ENCODE results near the gene MCM8. TPM values are rescaled to one million over a fixed set of nuclear protein-coding genes. Genes with fewer than 3 reads are reported as not detected.

MCM8 gene
- total RNA-seq, 6 donors from 2014 or later: 2.9 to 7.5 (median 3.9) TPM

DNA sequence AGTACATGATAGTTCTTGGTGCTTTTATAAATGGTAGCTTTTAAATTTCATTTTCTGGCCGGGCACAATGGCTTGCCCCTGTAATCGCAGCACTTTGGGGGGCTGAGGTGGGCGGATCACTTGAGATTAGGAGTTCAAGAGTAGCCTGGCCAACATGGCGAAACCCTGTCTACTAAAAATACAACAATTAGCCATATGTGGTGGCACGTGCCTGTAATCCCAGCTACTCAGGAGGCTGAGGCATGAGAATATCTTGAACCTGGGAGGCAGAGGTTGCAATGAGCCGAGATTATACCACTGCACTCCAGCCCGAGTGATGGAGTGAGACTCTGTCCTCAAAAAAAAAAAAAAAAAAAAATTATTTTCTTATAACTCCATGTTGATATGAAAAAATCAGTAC lies 67.4 kb downstream of the MCM8 start:
- no peak for DNase-seq
- TF ChIP-seq EP300 (IDR thresholded peaks at IDR 0.05) (no peak), POLR2AphosphoS5 (IDR thresholded peaks at IDR 0.05) (no peak), POLR2A (IDR thresholded peaks at IDR 0.05) (no peak)
- TF ChIP-seq, protein P1, sequence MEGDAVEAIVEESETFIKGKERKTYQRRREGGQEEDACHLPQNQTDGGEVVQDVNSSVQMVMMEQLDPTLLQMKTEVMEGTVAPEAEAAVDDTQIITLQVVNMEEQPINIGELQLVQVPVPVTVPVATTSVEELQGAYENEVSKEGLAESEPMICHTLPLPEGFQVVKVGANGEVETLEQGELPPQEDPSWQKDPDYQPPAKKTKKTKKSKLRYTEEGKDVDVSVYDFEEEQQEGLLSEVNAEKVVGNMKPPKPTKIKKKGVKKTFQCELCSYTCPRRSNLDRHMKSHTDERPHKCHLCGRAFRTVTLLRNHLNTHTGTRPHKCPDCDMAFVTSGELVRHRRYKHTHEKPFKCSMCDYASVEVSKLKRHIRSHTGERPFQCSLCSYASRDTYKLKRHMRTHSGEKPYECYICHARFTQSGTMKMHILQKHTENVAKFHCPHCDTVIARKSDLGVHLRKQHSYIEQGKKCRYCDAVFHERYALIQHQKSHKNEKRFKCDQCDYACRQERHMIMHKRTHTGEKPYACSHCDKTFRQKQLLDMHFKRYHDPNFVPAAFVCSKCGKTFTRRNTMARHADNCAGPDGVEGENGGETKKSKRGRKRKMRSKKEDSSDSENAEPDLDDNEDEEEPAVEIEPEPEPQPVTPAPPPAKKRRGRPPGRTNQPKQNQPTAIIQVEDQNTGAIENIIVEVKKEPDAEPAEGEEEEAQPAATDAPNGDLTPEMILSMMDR (IDR thresholded peaks at IDR 0.05): no peak
- H3K36me3 ChIP-seq: peaks cover 4 to 28% (median 16%) of the 10 kb centered on the region in 4 donors

DNA sequence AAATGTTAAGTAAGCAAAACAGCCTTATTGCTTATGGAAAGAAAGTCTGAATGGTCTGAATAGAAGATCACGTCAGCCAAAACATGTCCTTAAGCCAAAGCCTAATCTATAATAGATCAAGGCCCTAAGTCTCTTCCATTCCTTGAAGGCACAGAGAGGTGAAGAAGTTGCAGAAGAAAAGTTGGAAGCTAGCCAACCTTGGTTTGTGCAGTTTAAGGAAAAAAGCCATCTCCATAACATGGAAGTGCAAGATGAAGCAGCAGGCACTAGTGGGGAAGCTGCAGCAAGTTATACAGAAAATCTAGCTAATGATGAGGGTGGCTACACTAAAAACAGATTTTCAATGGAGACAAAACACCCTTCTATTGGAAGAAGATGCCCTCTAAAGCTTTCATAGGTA lies 74.3 kb downstream of the MCM8 start:
- ATAC-seq (ENCODE audit: low FRiP score in 2 of 2): no peak
- Histone ChIP-seq H3K4me1 (no peaks in the 10 kb centered on the region), H3K9me3 (no peaks in the 10 kb centered on the region), H3K27ac (no peak overlapping the region), H3K4me3 (no peak overlapping the region), H3K27me3 (no peaks in the 10 kb centered on the region), H3K36me3 (peaks cover 4 to 40% (median 20%) of the 10 kb centered on the region in 4 donors)
- DNase-seq: no peak
- TF ChIP-seq POLR2A (IDR thresholded peaks at IDR 0.05) (no peak), EP300 (IDR thresholded peaks at IDR 0.05) (no peak), POLR2AphosphoS5 (IDR thresholded peaks at IDR 0.05) (no peak)
- TF ChIP-seq, protein P1 (IDR thresholded peaks at IDR 0.05): no peak
- 97 to 100% methylated on average over 1 of the region's 1 CpG for WGBS, 2 donors

More for the DNA sequence above, 67.4 kb downstream of the MCM8 start:
- WGBS, 2 donors: 93 to 97% methylated on average over 7 of the region's 7 CpGs
- ATAC-seq (ENCODE audit: low FRiP score in 2 of 2): no peak
- no peaks in the 10 kb centered on the region for H3K27me3 ChIP-seq
- H3K27ac ChIP-seq: no peak overlapping the region
- no peaks in the 10 kb centered on the region for H3K4me1 ChIP-seq
- no peak overlapping the region for H3K4me3 ChIP-seq
- no peaks in the 10 kb centered on the region for H3K9me3 ChIP-seq

DNA sequence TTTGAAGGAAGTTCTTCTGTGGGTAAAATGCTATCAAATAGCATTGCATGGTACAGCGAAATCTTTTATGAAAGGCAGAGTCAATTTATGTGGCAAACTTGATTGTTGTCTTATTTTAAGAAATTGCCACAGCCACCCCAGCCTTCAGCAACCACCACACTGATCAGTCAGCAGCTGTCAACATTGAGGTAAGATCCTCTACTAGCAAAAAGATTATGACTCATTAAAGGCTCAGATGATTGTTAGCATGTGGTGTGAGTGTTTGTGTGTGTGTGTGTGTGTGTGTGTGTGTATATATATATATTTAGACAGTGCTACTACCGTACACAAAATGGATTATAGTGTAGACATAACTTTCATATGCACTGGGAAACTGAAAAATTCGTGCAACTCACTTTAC lies 75.6 kb downstream of the MCM8 start:
- Histone ChIP-seq H3K4me3 (no peak overlapping the region), H3K36me3 (peaks cover 4 to 40% (median 20%) of the 10 kb centered on the region in 4 donors), H3K9me3 (no peaks in the 10 kb centered on the region), H3K27me3 (no peaks in the 10 kb centered on the region), H3K4me1 (no peaks in the 10 kb centered on the region), H3K27ac (no peak overlapping the region)
- TF ChIP-seq, protein P1 (IDR thresholded peaks at IDR 0.05): no peak
- TF ChIP-seq EP300 (IDR thresholded peaks at IDR 0.05) (no peak), POLR2A (IDR thresholded peaks at IDR 0.05) (no peak), POLR2AphosphoS5 (IDR thresholded peaks at IDR 0.05) (no peak)
- no peak for ATAC-seq (ENCODE audit: low FRiP score in 2 of 2)
- WGBS, 2 donors: 90% methylated on average over 3 of the region's 3 CpGs
- DNase-seq: no peak

DNA sequence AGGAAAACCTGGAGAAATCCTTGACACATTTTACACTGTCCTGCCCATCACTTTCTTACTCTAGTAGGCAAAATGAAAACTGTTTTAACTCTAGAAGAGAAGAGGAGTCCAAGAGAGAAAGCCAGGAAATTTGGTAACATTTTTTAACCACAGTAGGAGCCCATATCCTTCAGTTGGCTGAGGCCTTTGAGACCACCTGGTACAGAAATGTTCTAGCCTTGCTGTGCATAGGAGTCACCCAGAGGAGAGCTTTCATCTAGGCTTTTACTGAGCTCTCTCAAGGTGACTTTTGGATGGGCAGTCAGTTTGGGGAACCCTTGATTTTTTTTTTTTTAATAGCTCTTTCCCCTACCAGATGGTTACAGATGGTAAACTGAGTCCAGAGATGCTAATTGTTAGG lies 78.4 kb downstream of the MCM8 start:
- H3K27me3 ChIP-seq: no peaks in the 10 kb centered on the region
- no peak for DNase-seq
- no peak for TF ChIP-seq POLR2A (IDR thresholded peaks at IDR 0.05)
- TF ChIP-seq EP300 (IDR thresholded peaks at IDR 0.05): no peak
- TF ChIP-seq, protein P1 (IDR thresholded peaks at IDR 0.05): no peak
- no peak for TF ChIP-seq POLR2AphosphoS5 (IDR thresholded peaks at IDR 0.05)
- H3K27ac ChIP-seq: no peak overlapping the region
- H3K4me1 ChIP-seq: peaks cover 0 to 8% (median 4%) of the 10 kb centered on the region in 4 donors
- no peak for ATAC-seq (ENCODE audit: low FRiP score in 2 of 2)
- peaks cover 4 to 38% (median 21%) of the 10 kb centered on the region in 4 donors for H3K36me3 ChIP-seq
- no peak overlapping the region for H3K4me3 ChIP-seq
- no peaks in the 10 kb centered on the region for H3K9me3 ChIP-seq

DNA sequence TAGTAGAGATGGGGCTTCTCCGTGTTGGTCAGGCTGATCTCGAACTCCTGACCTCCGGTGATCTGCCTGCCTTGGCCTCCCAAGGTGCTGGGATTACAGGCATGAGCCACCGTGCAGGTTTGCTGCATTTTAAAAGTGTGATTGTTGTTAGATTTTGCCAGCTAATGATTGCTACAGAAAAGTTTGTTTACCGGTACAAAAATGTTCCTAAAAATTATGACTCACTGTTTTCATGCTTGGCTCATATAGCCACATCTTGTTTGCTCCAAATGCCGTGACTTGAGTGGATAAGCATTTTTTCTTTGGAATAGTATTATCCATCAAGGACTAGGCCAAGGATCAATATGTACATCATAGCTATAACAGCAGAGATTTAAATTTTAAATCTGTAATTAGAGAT lies 79.1 kb downstream of the MCM8 start:
- peaks cover 4 to 15% (median 6%) of the 10 kb centered on the region in 4 donors for H3K4me1 ChIP-seq
- H3K27me3 ChIP-seq: no peaks in the 10 kb centered on the region
- no peaks in the 10 kb centered on the region for H3K9me3 ChIP-seq
- no peak for ATAC-seq (ENCODE audit: low FRiP score in 2 of 2)
- WGBS, 2 donors: 81 to 88% methylated on average over 6 of the region's 6 CpGs
- TF ChIP-seq POLR2A (IDR thresholded peaks at IDR 0.05) (no peak), EP300 (IDR thresholded peaks at IDR 0.05) (no peak), POLR2AphosphoS5 (IDR thresholded peaks at IDR 0.05) (no peak)
- TF ChIP-seq, protein P1 (IDR thresholded peaks at IDR 0.05): no peak
- DNase-seq: no peak
- peaks cover 0 to 37% (median 20%) of the 10 kb centered on the region in 4 donors for H3K36me3 ChIP-seq
- H3K4me3 ChIP-seq: no peak overlapping the region
- H3K27ac ChIP-seq: no peak overlapping the region

Measured in upper lobe of left lung (tissue), 6 donors.